Measurements from ENCODE around the gene PCDHGA11. TPM values are rescaled to one million over a fixed set of nuclear protein-coding genes. Genes with fewer than 3 reads are reported as not detected.

Gene PCDHGA11
- total and polyA plus RNA-seq, 10 of the 15 experiments (the other 5 are each of a cell fraction or from before 2014, with no cell fraction given): 0.21 to 3.4 (median 2.2) TPM

- Histone ChIP-seq H3K9me3 (replicated peaks; ENCODE audit: control insufficient read depth, insufficient read depth, low read length) (peaks cover 2% of the 10 kb centered on the region; the same call in 1 of the 3 replicates), H3K79me2 (ENCODE audit: control insufficient read depth, insufficient read depth, low read length) (no peaks in the 10 kb centered on the region), H2AFZ (ENCODE audit: control insufficient read depth, low read depth, low read length) (no peak overlapping the region), H3K27ac (ENCODE audit: control insufficient read depth, insufficient read depth) (no peak overlapping the region), H3K4me1 (ENCODE audit: control insufficient read depth, insufficient read depth, low read length) (no peaks in the 10 kb centered on the region), H4K20me1 (ENCODE audit: control insufficient read depth, insufficient read depth) (no peaks in the 10 kb centered on the region), H3K4me3 (no peak overlapping the region), H3K36me3 (ENCODE audit: control insufficient read depth in 2 of 2, insufficient read depth in 2 of 2, low read length in 1 of 2) (no peaks in the 10 kb centered on the region), H3K4me2 (ENCODE audit: control insufficient read depth, insufficient read depth) (no peak overlapping the region), H3K27me3 (replicated peaks in 1 of 2; ENCODE audit: control insufficient read depth in 2 of 2, insufficient read depth in 2 of 2, low read length in 1 of 2) (no peaks in the 10 kb centered on the region), H3K9ac (ENCODE audit: control insufficient read depth, insufficient read depth, low read length) (no peak overlapping the region)
- no peak for ATAC-seq
- no peak for DNase-seq (ENCODE audit: low read depth, low spot score)
- POLR2A ChIA-PET: no interaction called here
- SMC1A ChIA-PET (ENCODE audit: uncharacterized antibody, unreplicated experiment): no interaction called here
- no peak for FAIRE-seq
- CTCF ChIA-PET: interaction anchor here (0.8 to 1.5 kb wide), 2 partner anchors 8 to 175 kb away, joined by 3 read pairs; no protein-coding TSS in a partner anchor
- in situ Hi-C loops (cut with MboI): no loop called here
- 27% methylated on average over 21 of the region's 21 CpGs for WGBS (ENCODE audit: insufficient coverage, insufficient replicate concordance, low lambda C conversion rate, missing lambda C conversion rate)
- intact Hi-C loops (cut with micrococcal nuclease; ENCODE audit: unreplicated experiment): no loop called here
- RAD21 ChIA-PET (ENCODE audit: unreplicated experiment): no interaction called here
- BruUV-seq (replicated peaks): no TSS peak
- no peak for TF ChIP-seq SMARCA5 (IDR thresholded peaks at IDR 0.05)
- TF ChIP-seq BCL11A (IDR thresholded peaks at IDR 0.05; ENCODE audit: low read depth, low read length): no peak
- TF ChIP-seq MYB (IDR thresholded peaks at IDR 0.05; ENCODE audit: borderline replicate concordance, low read depth, low read length): no peak
- TF ChIP-seq ETV6 (conservative IDR thresholded peaks at IDR 0.05 in 1 of 2, IDR thresholded peaks at IDR 0.05 in 1 of 2; ENCODE audit: borderline replicate concordance in 1 of 2, low read depth in 1 of 2): no peak
- no peak for TF ChIP-seq CBX5 (IDR thresholded peaks at IDR 0.05; ENCODE audit: low read depth)
- no peak for TF ChIP-seq TCF3 (IDR thresholded peaks at IDR 0.05; ENCODE audit: borderline replicate concordance, insufficient read depth, low read depth, low read length)
- no peak for TF ChIP-seq BHLHE40 (IDR thresholded peaks at IDR 0.05; ENCODE audit: borderline replicate concordance in 1 of 2, low read depth in 2 of 2, low read length in 1 of 2)
- no peak for TF ChIP-seq SKIL (IDR thresholded peaks at IDR 0.05; ENCODE audit: low read depth, poor library complexity, severe bottlenecking)
- no peak for TF ChIP-seq USF1 (IDR thresholded peaks at IDR 0.05; ENCODE audit: borderline replicate concordance, extremely low read length, insufficient read depth, low read depth, low read length)
- TF ChIP-seq JUNB (IDR thresholded peaks at IDR 0.05): no peak
- no peak for TF ChIP-seq WRNIP1 (IDR thresholded peaks at IDR 0.05; ENCODE audit: borderline replicate concordance, low read depth, low read length)
- TF ChIP-seq TCF7 (IDR thresholded peaks at IDR 0.05; ENCODE audit: borderline replicate concordance): no peak
- no peak for TF ChIP-seq MLLT1 (IDR thresholded peaks at IDR 0.05)
- TF ChIP-seq HCFC1 (IDR thresholded peaks at IDR 0.05; ENCODE audit: low read length): no peak
- TF ChIP-seq RUNX3 (IDR thresholded peaks at IDR 0.05; ENCODE audit: low read length): no peak
- TF ChIP-seq IRF5 (IDR thresholded peaks at IDR 0.05; ENCODE audit: borderline replicate concordance): no peak
Measured at GRCh38 chr5:141383345-141383744, 37.5 kb upstream of the PCDHGA11 start.
